Progenitor cell of endocrine pancreas (in vitro differentiated cells): Measurements from ENCODE around the gene LEMD1. TPM values are rescaled to one million over a fixed set of nuclear protein-coding genes. Genes with fewer than 3 reads are reported as not detected.

Experiments used
- DNase-seq: peaks from one replicate; pipeline ENCODE4 v3.0.0; 2021; ENCODE audit warnings: low spot score; ENCODE audit not compliant: unreplicated experiment
- H3K27ac Mint-ChIP-seq: 2 replicates; pipeline ENCODE4 v1.8.0; 2021; ENCODE audit warnings: mild to moderate bottlenecking, moderate library complexity, mixed read lengths
- H3K27me3 Mint-ChIP-seq: 2 replicates; pipeline ENCODE4 v1.8.0; 2021; ENCODE audit warnings: mixed read lengths
- H3K36me3 Mint-ChIP-seq: 2 replicates; pipeline ENCODE4 v1.8.0; 2022; ENCODE audit warnings: mixed read lengths; ENCODE audit not compliant: insufficient read depth
- H3K4me1 Mint-ChIP-seq: 2 replicates; pipeline ENCODE4 v1.8.0; 2021; ENCODE audit warnings: low read depth, mixed read lengths
- H3K4me3 Mint-ChIP-seq: 2 replicates; pipeline ENCODE4 v1.8.0; 2021; ENCODE audit warnings: low read depth, mild to moderate bottlenecking, moderate library complexity, mixed read lengths
- H3K9me3 Mint-ChIP-seq: 2 replicates; pipeline ENCODE4 v1.8.0; 2021; ENCODE audit warnings: low read depth, mixed read lengths
- total RNA-seq: library from RNA; stranded (reverse); gene quantifications from 2 replicates; pipeline ENCODE4 v1.2.1, GENCODE V29; 2021
- TF ChIP-seq, protein P1 (sequence below): fragments of 200-600 bp; sonication (generic); IDR thresholded peaks from one replicate; pipeline ENCODE4 v1.5.0; 2021; ENCODE audit warnings: antibody characterized with exemption, mild to moderate bottlenecking; ENCODE audit not compliant: unreplicated experiment

The LEMD1 gene
- total RNA-seq, 1 donor from 2014 or later: 13.9 TPM

DNA sequence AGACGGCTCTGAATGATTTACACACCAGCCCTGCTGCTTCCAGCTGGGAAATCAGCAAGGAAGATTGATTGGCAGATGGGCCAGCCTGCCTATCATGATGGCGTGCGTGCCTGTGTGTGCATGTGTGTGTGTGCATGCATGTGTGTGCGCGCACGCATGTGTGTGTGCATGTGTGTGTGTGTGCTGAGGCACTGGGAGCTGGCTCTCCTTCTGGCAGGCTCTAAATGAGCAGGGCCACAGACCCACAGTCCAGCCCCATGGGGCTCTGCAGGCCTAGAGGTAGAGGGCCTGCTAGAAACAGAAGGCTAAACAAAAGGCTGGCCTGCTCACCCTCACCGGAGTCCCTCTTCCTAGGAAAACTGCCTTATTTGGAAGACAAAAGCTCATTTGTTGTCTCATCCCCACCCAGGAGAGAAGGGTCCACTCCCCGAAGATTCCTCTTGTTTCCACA is 71.1 kb downstream of the LEMD1 start:
- TF ChIP-seq, protein P1, sequence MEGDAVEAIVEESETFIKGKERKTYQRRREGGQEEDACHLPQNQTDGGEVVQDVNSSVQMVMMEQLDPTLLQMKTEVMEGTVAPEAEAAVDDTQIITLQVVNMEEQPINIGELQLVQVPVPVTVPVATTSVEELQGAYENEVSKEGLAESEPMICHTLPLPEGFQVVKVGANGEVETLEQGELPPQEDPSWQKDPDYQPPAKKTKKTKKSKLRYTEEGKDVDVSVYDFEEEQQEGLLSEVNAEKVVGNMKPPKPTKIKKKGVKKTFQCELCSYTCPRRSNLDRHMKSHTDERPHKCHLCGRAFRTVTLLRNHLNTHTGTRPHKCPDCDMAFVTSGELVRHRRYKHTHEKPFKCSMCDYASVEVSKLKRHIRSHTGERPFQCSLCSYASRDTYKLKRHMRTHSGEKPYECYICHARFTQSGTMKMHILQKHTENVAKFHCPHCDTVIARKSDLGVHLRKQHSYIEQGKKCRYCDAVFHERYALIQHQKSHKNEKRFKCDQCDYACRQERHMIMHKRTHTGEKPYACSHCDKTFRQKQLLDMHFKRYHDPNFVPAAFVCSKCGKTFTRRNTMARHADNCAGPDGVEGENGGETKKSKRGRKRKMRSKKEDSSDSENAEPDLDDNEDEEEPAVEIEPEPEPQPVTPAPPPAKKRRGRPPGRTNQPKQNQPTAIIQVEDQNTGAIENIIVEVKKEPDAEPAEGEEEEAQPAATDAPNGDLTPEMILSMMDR: no peak
- Mint-ChIP-seq H3K27me3 (peaks cover 75% of the 10 kb centered on the region), H3K36me3 (no peaks in the 10 kb centered on the region), H3K4me1 (peaks cover 3% of the 10 kb centered on the region), H3K4me3 (no peak overlapping the region), H3K27ac (no peak overlapping the region), H3K9me3 (no peaks in the 10 kb centered on the region)
- no peak for DNase-seq

DNA sequence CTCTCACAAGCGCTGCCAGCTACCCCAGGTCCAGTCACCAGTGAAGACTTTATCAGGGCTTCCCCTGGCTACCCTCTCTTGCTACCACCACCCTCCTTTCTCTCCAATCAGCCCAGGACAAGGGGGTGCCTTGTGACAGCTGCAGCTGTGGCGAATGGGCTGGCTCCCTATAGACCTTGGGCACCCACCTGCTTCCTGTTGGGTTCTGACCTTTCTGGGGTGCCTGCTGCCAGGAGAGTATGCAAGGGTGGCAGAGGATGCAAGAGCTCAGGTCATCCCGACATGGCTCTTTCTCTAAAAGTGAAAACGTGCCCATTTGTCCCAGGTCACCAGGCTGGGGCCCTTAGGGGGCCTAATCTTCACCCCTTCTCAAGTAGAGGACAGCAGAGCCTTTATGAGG is 71.7 kb downstream of the LEMD1 start:
- peaks cover 3% of the 10 kb centered on the region for H3K4me1 Mint-ChIP-seq

DNA sequence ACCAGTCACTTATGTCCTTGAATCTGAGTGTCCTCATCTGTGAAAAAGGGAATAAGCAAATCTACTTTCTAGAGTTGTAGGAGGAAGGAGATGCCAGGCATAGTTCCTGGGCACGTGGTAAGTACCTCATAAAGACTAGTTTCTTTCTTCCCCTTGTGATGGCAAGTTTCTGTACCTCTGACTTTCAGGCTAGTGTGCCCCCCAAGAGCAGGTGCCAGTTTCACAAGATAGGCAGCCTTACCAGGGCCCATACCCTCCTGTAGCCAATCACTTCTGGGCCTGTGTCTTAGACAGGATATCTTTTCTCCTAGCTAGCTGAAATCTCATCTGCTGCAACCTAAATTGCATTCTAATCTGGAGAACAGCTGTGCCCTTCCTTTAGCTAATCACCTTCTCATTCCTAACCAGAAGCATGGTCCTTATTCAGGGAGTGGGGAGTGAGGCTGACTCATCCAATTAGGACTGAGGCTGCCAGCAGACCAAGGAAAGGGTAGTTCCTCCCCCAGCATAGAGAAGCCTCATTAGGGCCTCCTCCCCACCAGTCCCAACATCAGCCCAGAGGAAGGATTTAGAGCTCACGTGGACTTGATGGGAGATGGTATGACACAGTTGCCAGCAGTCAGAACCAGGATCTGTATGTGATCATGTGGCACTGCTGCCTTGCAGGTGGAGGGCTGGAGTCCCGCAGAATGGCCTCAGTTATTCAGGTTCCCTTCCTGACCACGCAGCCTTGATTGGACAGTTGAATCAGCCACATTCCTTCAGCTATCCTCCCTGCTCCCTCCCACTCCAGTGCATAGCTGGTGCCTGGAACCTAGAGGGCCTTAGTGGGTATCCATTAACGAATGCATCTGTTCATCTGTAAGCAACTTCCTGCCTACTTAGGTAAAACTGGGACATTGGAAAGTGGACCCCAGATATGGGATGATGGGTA is 73.0 kb downstream of the LEMD1 start:
- DNase-seq: no peak
- H3K9me3 Mint-ChIP-seq: no peaks in the 10 kb centered on the region
- peaks cover 80% of the 10 kb centered on the region for H3K27me3 Mint-ChIP-seq
- peaks cover 10% of the 10 kb centered on the region for H3K4me1 Mint-ChIP-seq
- no peaks in the 10 kb centered on the region for H3K36me3 Mint-ChIP-seq
- TF ChIP-seq, protein P1: no peak
- H3K27ac Mint-ChIP-seq: no peak overlapping the region
- no peak overlapping the region for H3K4me3 Mint-ChIP-seq

More for the DNA sequence above, 71.7 kb downstream of the LEMD1 start:
- Mint-ChIP-seq H3K9me3 (no peaks in the 10 kb centered on the region), H3K27ac (no peak overlapping the region), H3K4me3 (no peak overlapping the region), H3K27me3 (peaks cover 75% of the 10 kb centered on the region), H3K36me3 (no peaks in the 10 kb centered on the region)
- DNase-seq: no peak
- TF ChIP-seq, protein P1: no peak

DNA sequence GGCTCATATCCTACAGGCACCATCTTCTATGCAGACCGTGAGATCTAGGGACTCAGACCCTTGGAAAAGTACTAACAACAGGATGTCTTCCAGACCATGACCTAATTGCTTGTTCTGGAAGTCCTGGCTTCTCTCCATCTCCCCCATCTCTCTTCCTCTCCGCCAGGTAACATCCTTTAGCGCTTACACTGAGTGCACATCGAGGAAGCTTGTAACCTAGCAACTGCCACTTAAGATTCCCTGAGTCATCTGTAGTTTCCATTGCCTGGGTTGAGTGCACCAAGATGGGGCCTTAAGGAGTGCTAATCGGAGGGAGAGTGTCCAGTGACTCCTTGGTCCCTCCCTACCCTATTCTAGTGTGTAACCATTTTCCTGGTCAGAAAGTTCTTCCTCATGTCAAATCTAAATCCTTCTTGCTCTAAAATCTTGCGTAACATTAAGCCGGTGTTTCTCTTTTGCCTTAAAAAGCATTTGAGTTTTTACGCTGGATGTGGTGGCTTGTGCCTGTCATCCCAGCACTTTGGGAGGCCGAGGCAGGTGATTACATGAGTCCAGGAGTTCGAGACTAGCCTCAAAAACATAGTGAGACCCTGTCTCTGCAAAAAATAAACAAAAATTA is 74.8 kb downstream of the LEMD1 start:
- no peaks in the 10 kb centered on the region for H3K9me3 Mint-ChIP-seq
- DNase-seq: no peak
- no peaks in the 10 kb centered on the region for H3K36me3 Mint-ChIP-seq
- H3K27ac Mint-ChIP-seq: no peak overlapping the region
- H3K27me3 Mint-ChIP-seq: peaks cover 82% of the 10 kb centered on the region
- TF ChIP-seq, protein P1: no peak
- peaks cover 8% of the 10 kb centered on the region for H3K4me1 Mint-ChIP-seq
- H3K4me3 Mint-ChIP-seq: no peak overlapping the region

DNA sequence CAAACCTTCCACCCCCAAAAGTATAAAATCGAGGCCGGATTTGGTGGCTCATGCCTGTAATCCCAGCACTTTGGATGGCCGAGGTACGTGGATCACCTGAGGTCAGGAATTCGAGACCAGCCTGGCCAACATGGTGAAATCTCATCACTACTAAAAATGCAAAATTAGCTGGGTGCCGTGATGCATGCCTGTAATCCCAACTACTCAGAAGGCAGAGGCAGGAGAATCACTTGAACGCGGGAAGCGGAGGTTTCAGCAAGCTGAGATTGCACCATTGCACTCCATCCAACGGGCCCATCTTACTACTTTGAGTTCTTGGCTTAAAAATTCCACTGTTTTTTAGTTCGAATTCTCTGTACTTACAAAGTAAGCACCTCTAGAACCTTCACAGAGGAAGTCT is 76.1 kb downstream of the LEMD1 start:
- H3K4me3 Mint-ChIP-seq: no peak overlapping the region
- H3K27me3 Mint-ChIP-seq: peaks cover 87% of the 10 kb centered on the region
- TF ChIP-seq, protein P1: no peak
- no peaks in the 10 kb centered on the region for H3K9me3 Mint-ChIP-seq
- H3K36me3 Mint-ChIP-seq: no peaks in the 10 kb centered on the region
- no peak for DNase-seq
- H3K4me1 Mint-ChIP-seq: peaks cover 8% of the 10 kb centered on the region
- H3K27ac Mint-ChIP-seq: no peak overlapping the region
